Posterior vena cava (tissue), 2 donors: ENCODE measurements around the gene NFKBIA. TPM values are rescaled to one million over a fixed set of nuclear protein-coding genes. Genes with fewer than 3 reads are reported as not detected.
"Not testable (repeated sequence)": the region's sequence is repeated elsewhere in the genome, so short reads cannot be mapped to it uniquely, and the experiment has no call there.

Experiments
- DNase-seq: peaks from one replicate; pipeline ENCODE4 v3.0.0-alpha.2; 2020; ENCODE audit warnings: low spot score
- intact Hi-C, 2 donors: fragments of 100-400 bp; cut with DNase I; formaldehyde crosslinking; loops; one replicate each; pipeline versions ENCODE4 v1.14.1 to v1.14.2; 2022 to 2023
- total RNA-seq, 2 donors: library from RNA; stranded (reverse); fragmentation: NEBNext Ultra II Directional; extraction: Animal tissue kit (Norgen Biotek cat#: 25700); gene quantifications; one replicate each; pipeline ENCODE4 v1.2.1, GENCODE V29; 2021
- donor health status: DM: yes; HTN: yes; CAD: no.
- donor health status: DM: yes; HTN: yes; CAD: no.

Gene NFKBIA
- total RNA-seq, 2 donors from 2014 or later: 87.1 to 127 TPM

DNA sequence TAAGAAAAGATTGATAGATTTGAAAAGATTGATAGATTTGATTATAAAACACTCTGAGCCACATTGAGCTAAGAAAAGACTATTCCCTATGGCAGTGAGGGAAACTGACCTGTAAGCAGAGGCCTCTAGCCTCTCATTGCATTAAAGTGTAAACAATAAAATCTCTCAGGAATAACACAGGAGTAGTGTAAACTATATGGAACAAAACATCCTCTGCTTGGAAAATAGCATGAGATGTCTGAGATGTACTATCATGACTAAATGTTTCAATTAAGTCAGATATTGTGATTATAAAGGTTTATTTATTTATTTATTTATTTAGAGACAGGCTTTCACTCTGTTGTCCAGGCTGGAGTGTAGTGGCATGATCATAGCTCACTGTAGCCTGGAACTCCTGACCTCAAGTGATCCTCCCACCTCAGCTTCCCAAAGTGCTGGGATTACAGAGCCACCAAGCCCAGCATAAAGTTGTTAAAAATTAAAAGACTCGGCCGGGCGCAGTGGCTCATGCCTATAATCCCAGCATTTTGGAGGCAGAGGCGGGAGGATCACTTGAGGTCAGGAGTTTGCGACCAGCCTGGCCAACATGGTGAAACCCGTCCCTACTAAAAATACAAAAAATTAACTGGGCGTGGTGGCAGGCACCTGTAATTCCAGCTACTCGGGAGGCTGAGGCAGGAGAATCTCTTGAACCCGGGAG is 25.2 kb downstream of the NFKBIA start:
- DNase-seq, intact Hi-C loops: not testable (repeated sequence)

DNA sequence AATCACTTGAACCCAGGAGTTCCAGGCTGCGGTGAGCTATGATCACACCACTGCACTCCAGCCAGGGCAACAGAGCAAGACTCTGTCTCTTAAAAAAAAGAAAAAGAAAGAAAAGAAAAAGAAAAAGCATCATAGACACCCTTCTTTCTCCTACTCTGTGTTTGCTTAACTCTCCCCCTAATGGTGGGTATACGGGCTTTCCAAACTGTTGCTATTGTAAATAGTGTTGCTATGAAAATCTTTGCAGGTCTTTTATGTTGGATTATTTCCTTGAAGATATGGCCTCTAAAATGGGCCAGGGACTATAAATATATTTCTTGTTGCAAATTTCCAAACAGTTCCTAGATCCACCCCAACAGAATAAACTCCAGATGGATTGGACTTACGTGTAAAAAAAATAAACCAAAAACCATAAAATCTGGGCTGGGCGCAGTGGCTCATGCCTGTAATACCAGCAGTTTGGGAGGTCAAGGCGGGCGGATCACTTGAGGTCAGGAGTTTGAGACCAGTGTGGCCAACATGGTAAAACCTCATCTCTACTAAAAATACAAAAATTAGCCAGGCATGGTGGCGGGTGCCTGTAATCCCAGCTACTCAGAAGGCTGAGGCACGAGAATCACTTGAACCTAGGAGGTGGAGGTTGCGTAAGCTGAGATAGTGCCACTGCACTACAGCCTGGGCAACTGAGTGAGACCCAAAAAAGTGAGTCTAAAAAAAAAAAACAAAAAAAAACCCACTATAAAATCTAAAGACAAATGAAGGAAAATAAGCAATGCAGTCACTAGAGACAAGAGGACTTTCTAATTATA is 25.9 kb downstream of the NFKBIA start:
- peak; percentile 84 for DNase-seq
- intact Hi-C loops: no loop called here

- DNase-seq: no peak
- intact Hi-C loops: no loop called here
Measured at GRCh38 chr14:35375558-35376025, 29.0 kb downstream of the NFKBIA start.

DNA sequence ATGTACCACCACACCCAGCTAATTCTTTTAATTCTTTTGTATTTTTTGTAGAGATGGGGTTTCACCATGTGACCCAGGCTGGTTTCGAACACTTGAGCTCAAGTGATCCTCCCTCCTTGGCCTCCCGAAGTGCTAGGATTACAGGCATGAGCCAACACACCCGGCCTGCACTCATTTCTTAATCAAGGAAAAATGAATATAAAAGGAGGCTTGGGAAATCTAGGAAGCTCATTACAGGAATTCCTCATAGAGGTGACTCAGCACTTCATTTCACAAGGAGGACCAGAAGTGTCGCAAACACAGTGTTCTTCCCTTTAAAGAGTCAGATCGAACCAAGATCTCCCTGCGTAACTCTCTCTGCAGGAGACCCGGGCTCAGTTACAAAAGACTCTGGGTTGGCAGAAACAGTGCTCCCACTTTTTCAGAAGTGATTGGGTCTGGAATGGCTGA is 30.3 kb downstream of the NFKBIA start:
- intact Hi-C loops: no loop called here
- no peak for DNase-seq

DNA sequence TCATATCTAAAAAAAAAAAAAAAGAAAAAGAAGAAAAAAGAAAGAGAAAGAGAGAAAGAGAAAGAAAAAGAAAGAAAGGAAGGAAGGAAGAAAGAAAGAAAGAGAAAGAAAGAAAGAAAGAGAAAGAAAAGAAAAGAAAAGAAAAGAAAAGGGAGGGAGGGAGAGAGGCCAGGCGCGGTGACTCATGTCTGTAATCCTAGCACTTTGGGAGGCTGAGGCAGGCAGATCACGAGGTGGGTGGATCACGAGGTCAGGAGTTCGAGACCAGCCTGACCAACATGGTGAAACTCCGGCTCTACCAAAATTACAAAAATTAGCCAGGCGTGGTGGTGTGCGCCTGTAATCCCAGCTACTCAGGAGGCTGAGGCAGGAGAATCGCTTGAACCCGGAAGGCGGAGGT is 31.3 kb downstream of the NFKBIA start:
- intact Hi-C loops: not testable (repeated sequence)
- DNase-seq: peak; percentile 44

GRCh38 chr14:35370969-35371368 is 33.6 kb downstream of the NFKBIA start:
- intact Hi-C loops: no loop called here
- peak; percentile 0 for DNase-seq

- DNase-seq: peak; percentile 73
- intact Hi-C loops: no loop called here
Measured at GRCh38 chr14:35369701-35370191, 34.8 kb downstream of the NFKBIA start.

DNA sequence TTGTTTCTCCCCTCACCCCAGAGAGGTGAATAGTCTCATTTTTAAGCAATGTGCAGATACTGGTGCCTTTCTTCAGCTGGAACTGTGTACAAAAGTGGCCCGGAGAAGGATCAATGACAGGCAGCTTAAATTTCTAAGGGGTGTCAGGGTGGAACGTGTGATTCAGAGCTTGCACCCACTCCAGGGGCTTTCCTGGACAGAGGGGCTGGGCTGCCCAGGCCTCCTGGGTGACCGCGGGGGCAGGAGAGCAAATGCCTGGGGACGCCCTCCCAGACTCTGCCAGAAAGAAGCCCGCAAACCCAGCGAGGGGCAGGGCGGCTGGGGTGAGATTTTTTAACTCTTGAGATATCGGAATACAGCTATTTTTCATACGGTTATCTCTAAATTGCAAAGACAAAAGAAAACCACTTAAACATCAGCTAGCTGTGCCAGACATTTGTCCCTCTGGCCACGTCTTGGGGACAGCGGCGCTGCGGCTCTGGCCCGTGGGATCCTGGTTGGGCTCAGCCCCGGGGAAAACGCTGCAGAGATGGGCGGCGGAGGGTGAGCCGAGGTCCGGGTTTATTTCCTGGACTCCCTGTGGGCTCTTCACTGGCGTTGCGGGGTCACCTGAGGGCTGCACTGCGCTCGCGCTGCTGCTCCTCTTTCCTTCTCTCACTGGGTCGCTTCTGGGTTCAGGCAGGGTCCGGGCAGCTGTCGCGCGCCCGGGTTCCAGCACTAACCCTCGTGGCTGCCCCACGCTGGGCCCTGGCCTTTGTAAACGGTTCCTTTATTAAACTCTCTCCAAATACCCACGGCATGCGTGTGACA is 35.8 kb downstream of the NFKBIA start:
- intact Hi-C loops: no loop called here
- no peak for DNase-seq

DNA sequence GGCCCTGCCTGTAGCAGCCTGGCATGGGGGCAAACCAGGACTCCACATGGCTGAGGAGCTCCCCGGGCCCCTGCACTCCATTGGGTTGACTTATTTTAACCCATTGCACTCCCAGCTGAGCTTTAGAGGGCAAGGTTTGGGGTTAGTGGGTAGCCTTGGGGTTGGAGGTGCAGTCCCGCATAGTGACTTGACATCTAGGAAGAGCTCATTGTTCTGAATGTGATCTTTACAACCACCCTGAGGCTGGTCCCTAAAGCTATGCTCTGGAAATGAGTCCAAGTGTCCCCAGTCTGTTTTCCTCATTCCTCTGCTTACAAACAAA is 36.4 kb downstream of the NFKBIA start:
- intact Hi-C loops: no loop called here
- no peak for DNase-seq

GRCh38 chr14:35367056-35367372 is 37.5 kb downstream of the NFKBIA start:
- intact Hi-C loops: no loop called here
- DNase-seq: no peak

DNA sequence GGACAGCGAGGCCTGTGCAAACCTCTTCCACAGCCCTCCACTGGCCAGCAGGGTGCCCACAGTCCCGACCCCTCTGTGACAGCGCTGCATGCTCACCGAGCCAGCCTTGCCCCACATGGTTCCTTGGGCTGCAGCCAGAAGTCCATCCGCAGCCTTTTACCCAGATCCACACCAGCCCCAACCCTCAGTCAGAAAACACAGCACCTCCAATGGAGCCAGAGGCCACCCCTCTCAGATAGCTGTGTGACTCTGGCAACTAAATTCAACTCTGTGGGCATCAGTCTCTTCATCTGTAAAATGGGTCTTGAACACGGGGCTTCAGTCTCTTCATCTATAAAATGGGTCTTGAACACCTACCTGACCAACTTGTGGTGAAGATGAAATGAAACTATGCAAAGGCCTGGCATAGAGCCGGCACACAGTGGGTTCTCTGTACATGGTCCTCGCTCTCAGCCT is 38.0 kb downstream of the NFKBIA start:
- DNase-seq: no peak
- intact Hi-C loops: no loop called here

DNA sequence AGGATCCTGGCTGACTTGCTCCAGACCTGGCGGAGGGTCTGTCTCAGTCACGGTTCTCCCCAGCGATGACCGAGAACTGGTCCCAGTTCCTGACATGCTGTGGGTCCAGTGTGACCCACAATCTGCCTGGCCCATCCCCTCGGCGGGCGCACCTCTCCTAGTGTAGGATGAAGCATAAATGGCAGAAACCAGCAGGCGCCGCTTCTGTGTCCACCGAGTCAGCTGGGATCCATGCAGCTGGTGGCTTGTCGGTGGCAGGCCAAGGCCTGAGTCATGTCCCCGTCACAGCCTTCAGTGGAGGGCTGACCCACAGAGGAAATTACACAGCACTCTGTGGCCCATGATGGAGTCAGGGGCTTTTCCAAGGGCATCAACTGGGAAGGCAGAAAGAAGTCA is 38.5 kb downstream of the NFKBIA start:
- intact Hi-C loops: no loop called here
- peak; percentile 92 for DNase-seq

DNA sequence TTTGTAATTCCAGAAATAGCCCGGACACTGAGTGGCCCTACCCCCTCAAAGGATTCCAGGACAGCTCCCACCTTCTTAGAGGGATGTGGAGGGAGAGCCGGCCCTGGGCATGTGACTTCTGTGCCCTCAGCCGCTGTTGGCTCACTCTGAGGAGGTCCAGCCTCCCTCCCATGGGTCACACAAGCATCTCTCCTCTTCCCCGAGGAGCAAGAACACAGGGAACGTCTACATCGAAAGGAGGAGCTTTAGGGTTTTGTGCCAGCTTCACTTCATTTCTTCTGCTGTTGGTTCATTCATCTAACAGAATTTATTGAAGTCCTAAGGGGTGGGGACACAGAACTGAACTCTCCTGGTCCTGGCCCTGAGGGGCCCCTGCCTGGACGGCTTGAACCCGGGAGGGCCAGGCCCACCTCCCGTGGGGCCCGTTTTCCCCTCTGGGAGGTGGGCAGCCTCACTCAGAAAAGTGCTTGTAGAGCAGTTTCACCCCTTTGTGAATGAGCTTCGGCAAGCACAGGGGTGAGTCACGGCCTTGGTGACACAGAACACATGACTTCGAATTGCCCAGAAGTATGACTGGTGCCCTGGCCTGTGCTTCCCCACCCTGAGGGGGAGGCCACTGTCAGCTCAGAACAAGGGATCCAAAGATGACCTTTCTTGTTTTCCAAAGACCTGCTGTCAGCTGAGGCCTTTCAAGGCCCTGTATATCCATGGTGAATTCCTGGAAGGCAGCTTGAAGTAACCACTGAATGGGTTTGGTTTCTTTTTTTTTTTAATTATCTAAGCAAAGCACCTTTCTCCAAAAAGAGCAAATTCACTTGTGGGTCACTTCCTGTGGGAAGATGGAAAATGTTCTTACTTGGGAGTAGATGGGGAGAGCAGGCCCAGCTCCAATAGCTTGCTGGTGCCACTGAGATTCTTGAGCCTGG is 39.2 kb downstream of the NFKBIA start:
- peak; percentile 95 for DNase-seq
- intact Hi-C loops: no loop called here

DNA sequence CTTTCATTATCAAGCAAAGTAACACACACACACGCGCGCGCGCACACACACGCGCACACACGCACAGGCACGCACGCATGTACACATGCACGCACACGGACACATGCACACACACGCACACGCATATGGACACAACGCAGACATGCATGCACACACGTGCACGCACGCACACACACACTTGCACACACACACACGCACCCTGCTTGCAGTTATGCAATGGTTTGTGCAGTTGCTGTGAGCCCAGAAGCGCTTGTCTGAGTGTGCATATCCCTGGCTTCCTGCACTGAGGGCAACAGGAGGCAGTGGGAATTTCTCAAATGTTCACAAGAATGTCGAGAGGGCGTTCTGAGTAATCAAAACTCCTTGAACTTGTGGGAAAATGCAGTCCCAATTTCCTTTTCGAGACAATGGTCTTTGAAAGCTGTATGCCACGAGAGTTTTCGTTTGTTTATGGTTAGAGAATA is 41.6 kb downstream of the NFKBIA start:
- DNase-seq: no peak
- intact Hi-C loops: no loop called here

- intact Hi-C loops: no loop called here
- DNase-seq: no peak
Measured at GRCh38 chr14:35362450-35362849, 42.1 kb downstream of the NFKBIA start.

DNA sequence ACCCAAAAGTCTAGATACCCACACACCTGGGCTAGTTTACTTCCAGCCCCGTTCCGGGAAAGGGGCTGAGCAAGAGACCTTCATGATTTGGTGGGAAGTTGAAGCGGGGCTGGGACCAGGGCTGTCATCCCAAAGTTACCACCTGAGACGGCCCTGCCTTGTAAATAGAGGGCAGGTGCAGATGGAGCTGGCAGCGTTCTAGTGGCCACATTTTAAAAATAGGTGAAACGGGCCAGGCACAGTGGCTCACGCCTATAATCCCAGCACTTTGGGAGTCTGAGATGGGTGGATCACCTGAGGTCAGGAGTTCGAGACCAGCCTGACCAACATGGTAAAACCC is 43.4 kb downstream of the NFKBIA start:
- intact Hi-C loops: no loop called here
- DNase-seq: peak; percentile 40

DNA sequence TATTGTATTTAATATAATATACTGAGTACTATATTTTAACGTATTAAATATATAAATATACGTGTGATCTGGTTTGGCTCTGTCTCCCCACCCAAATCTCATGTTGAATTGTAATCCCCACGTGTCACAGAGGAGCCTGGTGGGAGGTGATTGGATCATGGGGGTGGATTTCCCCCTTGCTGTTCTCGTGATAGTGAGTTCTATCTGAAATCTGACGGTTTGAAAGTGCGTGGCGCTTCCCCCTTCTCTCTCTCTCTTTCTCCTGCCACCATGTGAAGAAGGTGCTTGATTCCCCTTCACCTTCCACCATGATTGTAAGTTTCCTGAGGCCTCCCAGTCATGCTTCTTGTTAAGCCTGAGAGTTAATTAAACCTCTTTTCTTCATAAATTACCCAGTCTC is 44.9 kb downstream of the NFKBIA start:
- DNase-seq: peak; percentile 8
- intact Hi-C loops: not testable (repeated sequence)

GRCh38 chr14:35355981-35356841 is 48.3 kb downstream of the NFKBIA start:
- no peak for DNase-seq
- intact Hi-C loops: no loop called here
